NCI-H1048 (cell line): Measurements from ENCODE around the gene OR2M4.
"Not testable (repeated sequence)": the region's sequence is repeated elsewhere in the genome, so short reads cannot be mapped to it uniquely, and the experiment has no call there.

ENCODE experiments used
- DNase-seq: peaks from one replicate; lab custom pipeline; 2025; lab: John Stamatoyannopoulos, UW

OR2M4 gene

GRCh38 chr1:248231117-248231516, at the start of gene OR2M4:
TSS of gene OR2M4 (plus strand) at chr1:248231417. CDS start at chr1:248238929, 7,512 bp downstream.
- no peak for DNase-seq

GRCh38 chr1:248183996-248184395, 47.2 kb upstream of the OR2M4 start:
- DNase-seq = no peak

- no peak for DNase-seq
Measured at GRCh38 chr1:248187363-248187762, 43.9 kb upstream of the OR2M4 start.

DNA sequence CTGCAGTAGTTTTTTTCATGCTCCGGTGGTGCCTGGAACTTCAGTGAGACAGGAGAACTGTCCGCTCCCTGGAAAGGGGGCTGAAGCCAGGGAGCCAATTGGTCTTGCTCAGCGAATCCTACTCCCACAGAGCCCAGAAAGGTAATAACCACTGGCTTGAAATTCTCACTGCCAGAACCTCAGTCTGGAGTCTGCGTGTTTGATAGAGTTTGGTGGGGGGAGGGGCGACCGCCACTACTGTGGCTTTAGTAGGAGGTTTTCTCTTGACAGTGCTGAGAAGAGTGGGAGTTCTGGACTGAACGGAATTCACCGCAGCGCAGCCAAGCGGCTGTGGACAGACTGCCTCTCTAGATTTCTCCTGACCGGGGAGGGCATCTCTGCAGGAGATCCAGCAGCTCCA, 42.2 kb upstream of the OR2M4 start:
- no peak for DNase-seq

DNA sequence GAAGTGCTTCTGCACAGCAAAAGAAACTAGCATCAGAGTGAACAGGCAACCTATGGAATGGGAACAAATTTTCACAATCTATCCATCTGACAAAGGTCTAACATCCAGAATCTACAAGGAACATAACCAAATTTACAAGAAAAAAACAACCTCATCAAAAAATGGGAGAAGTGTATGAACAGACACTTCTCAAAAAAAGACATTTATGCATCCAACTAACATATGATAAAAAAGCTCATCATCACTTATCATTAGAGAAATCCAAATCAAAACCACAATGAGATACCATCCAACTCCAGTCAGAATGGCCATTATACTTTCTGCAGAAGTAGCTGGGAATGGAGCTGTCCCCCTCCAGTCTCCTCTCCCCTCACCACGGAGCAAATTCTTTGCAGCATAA, 37.1 kb upstream of the OR2M4 start:
- no peak for DNase-seq

DNA sequence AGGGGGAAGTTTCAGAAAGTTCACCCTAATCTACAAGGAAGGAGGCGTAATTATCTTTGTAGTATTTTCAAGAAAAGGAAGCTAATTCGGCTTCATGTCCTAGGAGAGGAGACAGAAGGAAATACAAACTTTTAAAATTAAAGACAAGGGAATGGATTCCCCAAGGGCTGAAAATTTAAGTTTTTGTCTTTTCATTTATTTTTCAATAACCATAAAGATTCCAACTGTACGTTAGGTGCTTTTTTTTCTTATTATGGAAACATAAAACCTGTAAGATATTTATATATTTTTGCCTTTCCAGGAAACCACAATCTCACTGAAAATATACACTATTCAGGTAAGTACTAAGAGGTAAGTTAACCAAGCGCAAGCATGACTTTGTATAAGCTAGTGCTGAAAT, 34.3 kb upstream of the OR2M4 start, which contains the start of gene OR2M3:
Gene OR2M3, plus strand, starts transcription at position 301 of the 400 bp plus-strand sequence. CDS start 5,803 bp downstream, outside the sequence.
- no peak for DNase-seq

DNA sequence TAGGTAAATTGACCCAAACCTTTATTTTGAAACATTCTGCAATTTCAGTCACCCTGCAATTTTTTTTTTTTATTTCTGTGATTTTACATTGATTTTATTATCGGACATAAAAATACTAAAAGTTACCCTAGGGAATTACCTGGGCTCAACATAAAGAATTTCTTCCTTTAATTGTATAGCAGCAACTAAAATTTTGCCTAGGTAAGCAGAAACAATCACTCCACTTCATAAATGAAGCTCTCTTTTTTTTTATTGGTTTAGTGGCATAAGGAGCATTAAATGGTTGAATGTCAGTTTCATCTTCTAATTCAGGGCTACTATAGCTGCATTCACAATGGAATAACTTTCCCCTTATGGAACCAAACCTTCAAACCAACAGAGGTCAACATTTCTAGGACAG, 15.3 kb upstream of the OR2M4 start:
- no peak for DNase-seq

GRCh38 chr1:248225537-248225936, 5.7 kb upstream of the OR2M4 start:
- no peak for DNase-seq

GRCh38 chr1:248229360-248229908, 1.8 kb upstream of the OR2M4 start:
- no peak for DNase-seq

DNA sequence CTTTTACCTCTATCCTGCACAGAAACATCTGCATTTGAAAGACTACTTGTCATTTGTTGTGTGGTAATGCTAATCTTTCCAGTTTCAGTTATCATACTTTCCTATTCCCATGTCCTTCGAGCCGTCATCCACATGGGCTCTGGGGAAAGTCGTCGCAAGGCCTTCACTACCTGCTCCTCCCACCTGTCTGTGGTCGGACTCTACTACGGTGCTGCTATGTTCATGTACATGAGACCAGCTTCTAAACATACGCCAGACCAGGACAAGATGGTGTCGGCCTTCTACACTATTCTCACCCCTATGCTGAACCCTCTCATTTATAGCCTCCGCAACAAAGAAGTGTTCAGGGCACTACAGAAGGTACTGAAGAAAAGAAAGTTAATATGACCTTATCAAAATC, 8.3 kb downstream of the OR2M4 start:
- DNase-seq = no peak

DNA sequence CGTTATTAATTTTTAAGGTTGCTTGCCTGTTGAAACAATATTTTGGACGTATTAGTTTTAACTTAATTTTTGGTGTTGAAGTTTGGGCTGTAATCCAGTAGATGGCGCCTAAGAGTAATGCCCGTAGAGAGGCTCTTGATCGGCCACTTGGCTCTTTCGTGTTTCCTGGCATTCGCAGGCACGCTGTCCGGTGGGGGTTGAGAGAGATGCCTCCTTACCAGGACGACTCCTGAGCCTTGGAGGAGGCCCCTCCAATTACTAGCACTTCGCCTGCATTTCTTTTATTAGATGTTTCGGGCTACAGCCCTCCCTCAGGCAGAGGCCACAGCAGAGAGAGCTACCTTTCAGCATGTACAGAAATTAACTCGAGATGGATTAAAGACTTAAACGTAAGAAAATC, 12.0 kb downstream of the OR2M4 start:
- peak; percentile 56 for DNase-seq

DNA sequence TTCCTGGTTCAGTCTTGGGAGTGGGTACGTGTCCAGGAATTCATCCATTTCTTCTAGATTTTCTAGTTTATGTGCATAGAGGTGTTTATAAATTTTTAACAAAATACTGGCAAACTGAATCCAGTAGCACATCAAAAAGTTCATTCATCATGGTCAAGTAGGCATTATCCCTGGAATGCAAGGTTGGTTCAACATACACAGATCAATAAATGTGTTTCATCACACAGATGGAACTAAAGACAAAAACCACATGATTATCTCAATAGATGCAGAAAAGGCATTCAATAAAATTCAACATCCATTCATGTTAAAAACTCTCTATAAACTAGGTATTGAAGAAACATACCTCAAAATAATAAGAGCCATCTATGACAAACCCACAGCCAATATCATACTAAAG, 28.1 kb downstream of the OR2M4 start:
- not testable (repeated sequence) for DNase-seq

DNA sequence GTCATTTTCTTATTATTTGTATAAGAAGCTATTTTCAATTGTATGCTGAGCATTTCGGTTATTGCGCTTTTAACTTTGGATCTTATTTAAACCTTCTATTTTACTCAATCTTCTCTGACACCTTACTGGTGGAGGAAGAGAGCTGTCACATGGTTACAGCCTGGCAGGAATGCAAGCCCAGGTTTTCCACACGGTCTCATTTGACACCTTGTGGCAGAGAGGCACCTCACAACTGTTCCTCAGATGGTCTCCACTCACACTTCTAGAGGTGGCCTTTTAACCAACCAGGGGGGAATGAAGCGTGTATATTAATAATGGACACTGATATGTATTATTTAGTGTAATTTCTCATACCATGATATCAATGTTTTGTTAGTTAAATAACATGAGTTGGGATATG, 37.0 kb downstream of the OR2M4 start:
- no peak for DNase-seq

- not testable (repeated sequence) for DNase-seq
Measured at GRCh38 chr1:248273225-248273624, 42.0 kb downstream of the OR2M4 start.

DNA sequence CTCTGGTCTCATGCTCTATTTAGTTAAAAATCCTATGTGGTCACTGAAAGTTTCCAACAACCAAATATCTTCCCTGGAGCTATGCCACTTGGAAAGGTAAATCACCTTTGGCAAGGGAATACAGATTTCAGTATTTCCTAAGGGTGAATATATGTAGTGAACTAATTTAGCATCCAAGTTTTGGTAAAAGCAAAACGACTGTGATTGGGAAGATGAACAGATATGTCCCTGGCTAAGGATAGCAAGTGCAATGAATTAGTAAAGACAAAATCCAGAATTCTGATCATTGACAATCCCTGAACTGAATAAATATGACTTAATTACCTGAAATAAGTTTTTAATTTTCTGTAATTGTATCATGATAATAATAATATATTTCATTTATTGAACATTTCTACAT, 46.7 kb downstream of the OR2M4 start, which contains the start of gene OR2T33:
Gene OR2T33, minus strand, starts transcription at position 101 of the 400 bp plus-strand sequence. CDS start 4,162 bp downstream, outside the sequence.
- DNase-seq = no peak

GRCh38 chr1:248288391-248288790, 57.2 kb downstream of the OR2M4 start:
- DNase-seq = no peak
